Hematopoietic multipotent progenitor cell treated with erythropoietin and hydrocortisone succinate and interleukin-3 and kit ligand, for 6 days (in vitro differentiated cells): ENCODE results near the gene CCL27.
"Not testable (repeated sequence)": the region's sequence is repeated elsewhere in the genome, so short reads cannot be mapped to it uniquely, and the experiment has no call there.

ENCODE experiments used
- DNase-seq: peaks from one replicate; pipeline ENCODE4 v3.0.0-alpha.2; 2015

The CCL27 gene

DNA sequence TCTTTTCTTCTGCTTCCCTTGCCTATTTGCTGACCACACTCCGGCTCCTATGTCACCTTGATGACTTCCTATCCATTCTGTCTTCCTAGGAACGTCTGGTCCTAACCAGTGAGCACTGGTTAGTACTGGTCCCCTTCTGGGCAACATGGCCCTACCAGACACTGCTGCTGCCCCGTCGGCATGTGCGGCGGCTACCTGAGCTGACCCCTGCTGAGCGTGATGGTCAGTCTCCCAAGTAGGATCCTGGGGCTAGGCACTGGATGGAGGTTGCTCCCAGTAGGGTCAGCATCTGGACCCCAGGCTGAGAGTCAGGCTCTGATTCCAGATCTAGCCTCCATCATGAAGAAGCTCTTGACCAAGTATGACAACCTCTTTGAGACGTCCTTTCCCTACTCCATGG lies 13.8 kb downstream of the CCL27 start:
- no peak for DNase-seq

- peak; percentile 77 for DNase-seq
These were observed 14.8 kb downstream of the CCL27 start for GRCh38 chr9:34647651-34648050.

DNA sequence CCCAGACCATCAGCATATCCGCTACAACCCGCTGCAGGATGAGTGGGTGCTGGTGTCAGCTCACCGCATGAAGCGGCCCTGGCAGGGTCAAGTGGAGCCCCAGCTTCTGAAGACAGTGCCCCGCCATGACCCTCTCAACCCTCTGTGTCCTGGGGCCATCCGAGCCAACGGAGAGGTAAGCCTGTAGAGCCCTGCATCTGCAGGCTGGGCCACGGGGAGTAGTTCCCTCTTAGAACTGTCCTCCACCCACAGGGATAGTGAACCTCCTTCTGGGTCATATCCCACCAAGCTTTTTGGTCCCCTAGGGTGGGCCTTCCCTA lies 15.4 kb downstream of the CCL27 start:
- no peak for DNase-seq

GRCh38 chr9:34646211-34647083 lies 16.0 kb downstream of the CCL27 start, which contains the start of gene GALT:
GALT (plus strand) TSS chr9:34646675; CDS start chr9:34646705, 30 bp downstream.
- DNase-seq, result peak; percentile 96

GRCh38 chr9:34644766-34645314 lies 17.6 kb downstream of the CCL27 start:
- DNase-seq, result no peak

DNA sequence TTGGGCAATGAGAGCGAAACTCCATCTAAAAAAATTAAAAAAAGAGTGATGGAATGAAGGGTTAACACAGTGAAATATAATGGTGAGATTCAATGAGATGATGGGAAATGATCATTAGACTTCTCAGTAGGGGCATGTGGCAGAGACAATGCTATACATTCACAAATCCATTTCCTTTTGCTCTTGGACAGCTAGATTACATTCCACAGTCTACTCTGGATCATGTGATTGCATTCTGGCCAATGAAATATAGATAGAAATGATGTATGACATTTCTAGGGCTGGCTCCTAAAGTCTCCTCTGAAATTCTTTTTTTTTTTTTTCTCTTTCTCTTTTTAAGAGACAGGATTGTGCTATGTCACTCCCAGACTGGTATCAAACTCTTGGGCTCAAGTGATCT lies 19.8 kb downstream of the CCL27 start:
- no peak for DNase-seq

DNA sequence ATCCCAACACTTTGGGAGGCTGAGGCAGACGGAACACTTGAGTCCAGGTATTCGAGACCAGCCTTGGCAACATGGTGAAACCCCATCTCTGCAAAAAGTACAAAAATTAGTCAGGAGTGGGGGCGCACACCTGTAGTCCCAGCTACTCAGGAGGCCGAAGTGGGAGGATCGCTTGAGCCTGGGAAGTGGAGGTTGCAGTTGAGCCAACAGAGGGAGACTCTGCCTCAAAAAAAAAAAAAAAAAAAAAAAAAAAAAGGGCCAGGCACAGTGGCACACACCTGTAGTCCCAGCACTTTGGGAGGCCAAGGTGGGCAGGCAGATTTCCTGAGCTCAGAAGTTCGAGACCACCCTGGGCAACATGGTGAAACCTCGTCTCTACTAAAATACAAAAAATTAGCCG lies 23.1 kb downstream of the CCL27 start:
- DNase-seq, result not testable (repeated sequence)

DNA sequence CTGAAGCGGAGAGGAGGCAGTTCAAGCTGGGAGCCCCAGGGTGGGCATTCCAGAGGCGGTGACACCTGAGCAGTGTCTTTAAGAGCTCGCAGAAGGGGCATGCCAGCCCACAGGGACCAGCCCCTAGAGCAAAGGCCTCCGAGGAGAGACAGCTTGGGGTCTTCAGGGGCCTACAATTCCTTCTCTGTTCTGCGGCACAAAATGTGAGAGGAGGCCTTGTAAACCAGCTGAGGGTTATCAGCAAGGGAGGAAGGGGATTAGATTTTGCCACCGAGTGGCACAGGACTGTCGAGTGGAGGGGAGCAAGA lies 24.4 kb downstream of the CCL27 start:
- DNase-seq, result no peak

DNA sequence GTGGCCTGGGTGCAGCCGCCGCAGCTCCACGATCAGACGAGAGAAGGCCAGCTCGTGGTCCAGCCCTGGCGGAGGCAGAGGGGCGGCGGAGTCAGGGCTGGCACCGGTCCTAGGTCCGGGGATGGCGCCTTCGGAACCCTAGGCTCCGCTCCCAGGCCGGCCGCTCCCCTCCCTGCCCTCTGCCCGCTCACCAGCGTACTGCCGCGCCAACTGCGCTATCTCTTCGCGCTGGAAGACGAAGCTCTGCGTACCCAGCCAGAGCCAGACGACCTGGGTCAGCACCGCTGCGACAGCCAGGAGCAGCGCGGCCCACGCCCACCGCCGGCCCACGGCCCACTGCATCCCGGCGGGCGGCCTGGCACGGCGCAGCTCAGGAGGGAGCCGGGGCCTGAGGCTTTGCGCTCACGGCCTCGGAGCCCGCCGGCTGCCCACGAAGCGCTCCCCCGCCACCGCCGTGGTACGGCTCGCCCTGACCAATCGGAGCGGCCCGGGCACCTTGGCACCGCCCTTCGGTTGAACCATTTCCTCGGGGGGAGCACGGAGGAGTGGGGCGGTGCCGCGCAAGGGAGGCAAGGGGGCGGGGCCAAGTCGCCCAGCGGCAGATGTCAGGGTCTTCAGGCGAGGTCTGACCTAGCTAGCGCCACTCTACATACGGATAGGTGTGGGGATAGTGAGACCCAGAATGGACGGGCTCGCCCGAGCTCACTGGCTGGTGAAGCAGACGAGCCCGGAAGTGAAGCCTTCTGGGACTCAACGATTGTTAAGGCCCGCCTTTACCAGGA lies 24.9 kb downstream of the CCL27 start, which contains the start of gene SIGMAR1:
SIGMAR1 (minus strand) TSS at position 432 of the 782 bp plus-strand sequence; CDS start at position 342, 90 bp downstream.
- peak; percentile 96 for DNase-seq

GRCh38 chr9:34636791-34637355 lies 25.6 kb downstream of the CCL27 start:
- DNase-seq, result peak; percentile 64

DNA sequence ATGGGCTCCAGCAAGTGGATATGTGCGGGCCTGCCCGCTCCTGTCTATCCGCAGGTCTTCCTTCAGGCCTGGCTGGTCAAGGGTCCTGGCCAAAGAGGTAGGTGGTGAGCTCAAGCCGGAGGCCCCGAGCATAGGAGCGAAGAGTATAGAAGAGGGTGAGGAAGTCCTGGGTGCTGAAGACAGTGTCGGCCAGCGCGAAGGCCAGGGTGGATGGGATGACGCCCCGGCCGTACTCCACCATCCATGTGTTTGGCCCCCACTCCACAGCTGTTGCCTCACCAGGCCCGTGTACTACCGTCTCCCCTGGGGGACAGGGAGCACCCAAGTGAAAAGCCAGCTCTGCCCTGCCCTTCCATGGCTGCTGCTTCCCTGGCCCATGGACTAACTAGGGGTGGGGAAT lies 26.9 kb downstream of the CCL27 start:
- DNase-seq, result no peak

GRCh38 chr9:34634551-34635248 lies 27.8 kb downstream of the CCL27 start:
- DNase-seq, result no peak

GRCh38 chr9:34633851-34634550 lies 28.5 kb downstream of the CCL27 start:
- peak; percentile 90 for DNase-seq

- no peak for DNase-seq
These were observed 29.3 kb downstream of the CCL27 start for GRCh38 chr9:34633166-34633565.

- DNase-seq, result no peak
These were observed 31.9 kb downstream of the CCL27 start for GRCh38 chr9:34630402-34631154.

DNA sequence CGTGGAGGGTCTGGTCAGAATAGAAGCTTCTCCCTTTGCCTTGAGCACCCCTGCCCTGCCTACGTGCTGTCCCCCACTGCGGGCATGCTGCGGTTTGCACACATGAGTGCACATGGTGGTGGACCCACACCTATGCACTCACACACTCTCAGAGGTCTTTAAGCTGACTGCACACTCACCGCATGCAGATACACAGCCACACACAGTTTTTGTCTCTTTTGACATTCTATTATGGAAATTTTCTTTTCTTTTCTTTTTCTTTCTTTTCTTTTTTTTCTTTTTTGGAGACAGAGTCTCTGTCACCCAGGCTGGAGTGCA lies 33.0 kb downstream of the CCL27 start:
- DNase-seq, result no peak

DNA sequence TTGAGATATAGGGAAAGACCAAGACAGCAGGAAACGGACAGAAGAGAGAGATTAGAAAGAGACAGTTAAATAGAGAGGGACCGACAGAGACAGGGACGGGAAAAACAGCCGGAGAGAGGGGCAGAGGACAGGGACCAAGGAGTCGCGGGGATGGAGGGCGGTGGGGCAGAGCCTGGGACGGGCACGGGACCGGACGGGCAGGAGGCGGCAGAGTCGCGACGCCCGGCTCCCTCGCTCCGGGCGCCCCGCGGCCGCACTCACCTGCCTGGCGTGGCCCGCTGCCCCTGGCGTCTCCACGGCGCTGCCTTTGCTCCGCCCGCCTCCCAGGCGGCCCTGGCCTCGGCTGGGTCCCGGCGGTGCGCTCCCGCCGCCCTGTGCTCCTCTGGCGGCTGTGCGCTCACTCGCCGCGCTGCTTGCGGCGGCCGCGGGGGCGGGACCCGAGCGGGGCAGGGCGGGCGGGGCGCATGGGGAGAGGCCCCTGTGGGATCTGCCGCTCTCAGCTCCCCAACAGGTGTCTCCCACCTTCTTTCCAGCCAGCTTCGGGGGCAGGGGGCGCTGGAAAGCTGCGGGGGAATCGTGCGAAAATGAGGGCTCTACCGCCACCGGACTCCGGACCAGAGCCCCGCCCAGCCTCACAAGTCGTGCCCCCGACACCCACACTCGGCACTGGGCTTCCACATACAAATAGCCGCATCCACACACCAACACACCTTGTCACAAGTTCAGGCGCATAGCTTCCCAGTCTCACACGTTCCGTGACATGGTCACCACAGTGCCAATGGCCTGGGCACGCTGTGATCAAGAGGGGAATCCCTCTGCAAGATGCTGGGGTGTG lies 33.6 kb downstream of the CCL27 start, which contains the start of gene ARID3C:
ARID3C (minus strand) TSS at position 411 of the 835 bp plus-strand sequence. CDS start 1,052 bp downstream, outside the sequence.
- peak; percentile 53 for DNase-seq

DNA sequence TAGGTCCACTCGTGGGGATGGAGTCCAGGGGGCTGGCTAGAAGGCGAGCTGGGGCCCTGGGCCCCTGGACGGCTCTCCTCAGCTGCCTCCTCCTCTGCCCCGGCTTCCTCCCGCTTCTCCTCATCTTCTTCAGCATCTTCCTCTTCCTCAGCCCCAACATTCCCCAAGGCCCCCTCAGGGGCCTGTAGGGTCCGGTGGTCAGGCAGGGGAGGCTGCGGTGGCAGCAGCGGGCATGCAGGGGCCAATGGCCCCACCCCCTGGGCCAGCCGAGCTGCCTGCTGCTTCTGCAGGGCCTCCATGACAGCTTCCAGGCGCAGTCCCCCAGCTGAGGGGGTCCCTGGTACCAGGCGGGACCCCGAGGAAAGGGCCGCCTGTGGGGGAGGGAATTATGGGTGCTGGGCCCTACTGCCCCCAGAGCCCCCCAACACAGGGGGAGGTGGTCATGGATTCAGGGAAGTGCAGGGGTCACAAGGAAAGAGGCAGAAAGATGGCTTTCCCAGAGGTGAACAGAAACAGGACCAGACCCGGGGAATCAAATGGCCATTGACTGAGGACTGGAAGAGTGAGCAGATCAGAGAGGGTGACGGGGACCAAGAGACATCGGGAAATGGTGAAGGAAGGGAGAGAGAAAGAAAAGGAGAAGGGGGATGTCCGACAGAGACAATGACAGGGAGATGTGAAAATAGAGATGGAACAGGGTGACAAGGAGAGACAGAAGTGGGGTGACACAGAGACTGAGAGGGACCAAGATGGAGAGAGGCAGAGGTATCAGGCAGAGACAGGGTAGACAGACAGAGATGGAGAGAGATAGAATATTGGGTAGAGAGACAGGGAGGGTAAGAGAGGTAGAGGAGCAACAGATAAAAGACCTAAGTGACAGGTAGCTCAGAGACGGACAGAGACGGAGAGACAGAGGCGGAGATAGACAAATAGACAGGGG lies 34.5 kb downstream of the CCL27 start:
- no peak for DNase-seq

GRCh38 chr9:34625186-34625486 lies 37.3 kb downstream of the CCL27 start:
- no peak for DNase-seq
